Activated CD8-positive, alpha-beta T cell treated with anti-CD3 and anti-CD28 coated beads for 36 hours (primary cell): ENCODE measurements around the gene FGFRL1. TPM values are rescaled to one million over a fixed set of nuclear protein-coding genes. Genes with fewer than 3 reads are reported as not detected.

ENCODE experiments used
- ATAC-seq: fragments of 200-7000 bp; cut with Tn5 transposase; one replicate; pipeline ENCODE4 v1.10.0; 2021; ENCODE audit warnings: mild to moderate bottlenecking, moderate library complexity
- CTCF ChIA-PET: fragments of 350-600 bp; sonication (Branson Sonifier 250); formaldehyde crosslinking; loops from one replicate; lab custom pipeline; 2021; ENCODE audit warnings: antibody characterized with exemption; lab: Charles Lee
- POLR2A ChIA-PET: fragments of 350-600 bp; sonication (Branson Sonifier 250); formaldehyde crosslinking; loops from one replicate; lab custom pipeline; 2021; ENCODE audit warnings: antibody characterized with exemption; lab: Charles Lee
- DNase-seq: peaks from one replicate; pipeline ENCODE4 v3.0.0-alpha.2; 2020
- H3K27ac Mint-ChIP-seq: one replicate; pipeline ENCODE4 v1.8.0; 2021; ENCODE audit warnings: mild to moderate bottlenecking, mixed read lengths
- H3K27me3 Mint-ChIP-seq: one replicate; pipeline ENCODE4 v1.8.0; 2021; ENCODE audit warnings: mixed read lengths
- H3K36me3 Mint-ChIP-seq: one replicate; pipeline ENCODE4 v1.8.0; 2021; ENCODE audit warnings: low read depth, mixed read lengths
- H3K4me1 Mint-ChIP-seq: one replicate; pipeline ENCODE4 v1.8.0; 2021; ENCODE audit warnings: low read depth, mixed read lengths
- H3K4me3 Mint-ChIP-seq: one replicate; pipeline ENCODE4 v1.8.0; 2021; ENCODE audit warnings: mild to moderate bottlenecking, moderate library complexity, mixed read lengths
- H3K9me3 Mint-ChIP-seq: one replicate; pipeline ENCODE4 v1.8.0; 2021; ENCODE audit warnings: mixed read lengths
- CTCF ChIP-seq: fragments of 200-600 bp; IDR thresholded peaks from one replicate; pipeline ENCODE4 v1.8.0; 2022; ENCODE audit warnings: antibody characterized with exemption, mild to moderate bottlenecking
- intact Hi-C: fragments of 100-400 bp; cut with micrococcal nuclease; formaldehyde crosslinking; loops from one replicate; pipeline ENCODE4 v1.10.0; 2022
- total RNA-seq, 2 experiments: library from RNA; stranded (reverse); gene quantifications; one replicate each; pipeline ENCODE4 v1.2.3, GENCODE V29; 2021

FGFRL1 gene
- total RNA-seq, 2 experiments from 2014 or later, result 16.2 to 18.0 TPM

GRCh38 chr4:1015746-1016145, 4.3 kb downstream of the FGFRL1 start:
- no peak for TF ChIP-seq CTCF
- ChIA-PET CTCF (interaction anchor here (1.0 kb wide), 1 partner anchor 340 kb away, joined by 3 read pairs; no protein-coding TSS in a partner anchor), POLR2A (no interaction called here)
- H3K4me3 Mint-ChIP-seq, result no peak overlapping the region
- no peaks in the 10 kb centered on the region for H3K9me3 Mint-ChIP-seq
- ATAC-seq, result no peak
- no peak overlapping the region for H3K27ac Mint-ChIP-seq
- H3K36me3 Mint-ChIP-seq, result peaks cover 4% of the 10 kb centered on the region
- no peaks in the 10 kb centered on the region for H3K27me3 Mint-ChIP-seq
- intact Hi-C loops, result no loop called here
- no peak for DNase-seq
- no peaks in the 10 kb centered on the region for H3K4me1 Mint-ChIP-seq

DNA sequence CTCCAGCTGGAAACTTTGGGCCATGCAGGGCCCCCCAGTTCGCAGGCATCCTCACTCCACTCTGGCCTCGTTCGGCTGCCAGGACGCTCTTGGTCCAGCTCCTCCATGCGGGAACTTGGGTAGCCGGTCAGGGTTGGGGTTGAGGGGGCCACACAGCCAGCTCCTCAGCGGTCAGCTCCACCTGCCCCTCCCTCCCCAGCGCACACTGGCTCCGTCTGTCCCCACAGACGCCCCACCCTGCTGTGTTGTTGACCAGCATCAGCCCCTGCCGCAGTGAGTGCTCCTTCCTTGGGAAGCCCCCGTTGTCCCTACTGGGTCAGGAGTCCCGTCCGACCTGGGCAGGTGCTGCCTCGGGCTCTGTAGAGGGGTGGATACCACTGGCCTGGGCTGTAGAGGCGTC, 5.8 kb downstream of the FGFRL1 start:
- no peak for DNase-seq
- ChIA-PET POLR2A (no interaction called here), CTCF (no interaction called here)
- intact Hi-C loops, result no loop called here
- no peaks in the 10 kb centered on the region for H3K9me3 Mint-ChIP-seq
- no peaks in the 10 kb centered on the region for H3K27me3 Mint-ChIP-seq
- ATAC-seq, result no peak
- no peak overlapping the region for H3K4me3 Mint-ChIP-seq
- H3K27ac Mint-ChIP-seq, result no peak overlapping the region
- peaks cover 4% of the 10 kb centered on the region for H3K36me3 Mint-ChIP-seq
- TF ChIP-seq CTCF, result no peak
- H3K4me1 Mint-ChIP-seq, result no peaks in the 10 kb centered on the region

DNA sequence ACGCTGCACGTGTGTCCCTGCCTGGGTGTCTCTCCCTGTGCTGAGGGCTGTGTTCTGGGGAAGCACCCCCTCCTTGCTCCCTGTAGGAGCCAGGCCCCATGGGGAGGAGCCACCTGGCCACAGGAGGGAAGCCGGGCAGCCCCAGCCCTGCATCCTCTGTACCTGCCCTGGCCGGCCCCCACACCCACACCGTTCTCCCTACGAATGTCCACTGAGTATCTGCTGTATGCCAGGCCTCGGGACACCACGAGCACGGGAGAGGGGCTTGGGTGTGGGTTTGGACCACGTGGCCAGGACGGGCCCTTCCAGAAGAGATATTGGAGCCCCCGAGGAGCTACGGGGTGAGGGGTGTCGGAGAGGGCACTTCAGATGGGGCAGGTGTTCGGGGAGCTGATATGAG, 6.3 kb downstream of the FGFRL1 start:
- intact Hi-C loops, result no loop called here
- no peaks in the 10 kb centered on the region for H3K9me3 Mint-ChIP-seq
- H3K4me3 Mint-ChIP-seq, result no peak overlapping the region
- no peaks in the 10 kb centered on the region for H3K4me1 Mint-ChIP-seq
- no peak overlapping the region for H3K27ac Mint-ChIP-seq
- H3K27me3 Mint-ChIP-seq, result no peaks in the 10 kb centered on the region
- no peak for DNase-seq
- no peak for ATAC-seq
- ChIA-PET CTCF (no interaction called here), POLR2A (no interaction called here)
- no peak for TF ChIP-seq CTCF
- H3K36me3 Mint-ChIP-seq, result peaks cover 4% of the 10 kb centered on the region

- Mint-ChIP-seq H3K4me1 (no peaks in the 10 kb centered on the region), H3K27ac (no peak overlapping the region), H3K27me3 (no peaks in the 10 kb centered on the region), H3K36me3 (peaks cover 4% of the 10 kb centered on the region), H3K9me3 (no peaks in the 10 kb centered on the region), H3K4me3 (no peak overlapping the region)
- ATAC-seq (no peak), DNase-seq (no peak)
- ChIA-PET POLR2A (no interaction called here), CTCF (no interaction called here)
- intact Hi-C loops, result no loop called here
- no peak for TF ChIP-seq CTCF
Measured at GRCh38 chr4:1018147-1019020, 7.0 kb downstream of the FGFRL1 start.

DNA sequence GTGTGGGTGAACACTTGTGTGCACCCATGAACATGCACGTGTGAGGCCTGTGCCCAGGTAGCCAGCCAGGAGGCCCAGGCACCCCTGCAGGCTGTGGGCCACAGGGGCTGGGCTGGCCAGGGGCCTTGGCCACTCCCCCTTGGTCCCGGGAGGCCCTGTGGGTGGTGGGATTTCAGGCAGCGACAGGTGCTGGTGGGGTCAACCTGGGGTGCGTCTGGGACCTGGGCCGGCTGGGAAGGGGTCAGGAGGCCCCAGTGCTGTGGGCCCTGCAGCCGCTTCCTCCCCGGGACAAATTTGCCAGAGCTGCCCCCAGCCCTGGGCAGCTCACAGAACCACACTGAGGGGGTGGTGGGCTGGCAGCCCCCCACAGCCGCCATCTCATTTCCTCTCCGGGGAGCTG, 7.9 kb downstream of the FGFRL1 start:
- H3K9me3 Mint-ChIP-seq, result no peaks in the 10 kb centered on the region
- H3K4me1 Mint-ChIP-seq, result no peaks in the 10 kb centered on the region
- H3K4me3 Mint-ChIP-seq, result no peak overlapping the region
- DNase-seq (no peak), ATAC-seq (no peak)
- no peaks in the 10 kb centered on the region for H3K36me3 Mint-ChIP-seq
- no peaks in the 10 kb centered on the region for H3K27me3 Mint-ChIP-seq
- intact Hi-C loops, result no loop called here
- H3K27ac Mint-ChIP-seq, result no peak overlapping the region
- no peak for TF ChIP-seq CTCF
- CTCF ChIA-PET, result no interaction called here
- POLR2A ChIA-PET, result no interaction called here
